Memory B cell (primary cell): Measurements from ENCODE around the gene DGKQ.
A peak's percentile ranks its signal among the peaks of the same experiment; 100 is the strongest.
"Not testable (repeated sequence)": the region's sequence is repeated elsewhere in the genome, so short reads cannot be mapped to it uniquely, and the experiment has no call there.

Experiments used
- ATAC-seq: fragments of 150-1000 bp; cut with Tn5 transposase; 2 replicates; pipeline ENCODE4 v1.10.0; 2021; ENCODE audit warnings: low read depth, mild to moderate bottlenecking, moderate library complexity
- DNase-seq, 2 donors: peaks; one replicate each; pipeline ENCODE4 v3.0.0; 2022; ENCODE audit warnings: low spot score in 2 of 2
- H3K27ac Mint-ChIP-seq: one replicate; pipeline ENCODE4 v1.8.0; 2022; ENCODE audit warnings: mild to moderate bottlenecking, moderate library complexity, mixed read lengths
- H3K27me3 Mint-ChIP-seq: one replicate; pipeline ENCODE4 v1.8.0; 2022; ENCODE audit warnings: mixed read lengths
- H3K36me3 Mint-ChIP-seq: one replicate; pipeline ENCODE4 v1.8.0; 2022; ENCODE audit warnings: mild to moderate bottlenecking, mixed read lengths
- H3K4me1 Mint-ChIP-seq: one replicate; pipeline ENCODE4 v1.8.0; 2022; ENCODE audit warnings: mixed read lengths
- H3K4me3 Mint-ChIP-seq: one replicate; pipeline ENCODE4 v1.8.0; 2022; ENCODE audit warnings: mild to moderate bottlenecking, moderate library complexity, mixed read lengths
- H3K9me3 Mint-ChIP-seq: one replicate; pipeline ENCODE4 v1.8.0; 2022; ENCODE audit warnings: mixed read lengths

The DGKQ gene

GRCh38 chr4:985123-985830, 11.9 kb upstream of the DGKQ start:
- DNase-seq (peak in 1 of 2 donors; percentile 59), ATAC-seq (peak; percentile 43)
- Mint-ChIP-seq H3K4me1 (peaks cover 9% of the 10 kb centered on the region), H3K9me3 (no peaks in the 10 kb centered on the region), H3K27me3 (no peaks in the 10 kb centered on the region), H3K4me3 (peak overlapping the region; percentile 78), H3K36me3 (no peaks in the 10 kb centered on the region), H3K27ac (no peak overlapping the region)

- Mint-ChIP-seq H3K4me3 (peak overlapping the region; percentile 78), H3K4me1 (peaks cover 9% of the 10 kb centered on the region), H3K27me3 (no peaks in the 10 kb centered on the region), H3K36me3 (no peaks in the 10 kb centered on the region), H3K27ac (no peak overlapping the region), H3K9me3 (no peaks in the 10 kb centered on the region)
- DNase-seq (no peak), ATAC-seq (no peak)
These were observed 11.1 kb upstream of the DGKQ start for GRCh38 chr4:984336-985054.

- H3K27ac Mint-ChIP-seq, result no peak overlapping the region
- no peaks in the 10 kb centered on the region for H3K27me3 Mint-ChIP-seq
- peaks cover 9% of the 10 kb centered on the region for H3K4me1 Mint-ChIP-seq
- H3K9me3 Mint-ChIP-seq, result no peaks in the 10 kb centered on the region
- H3K36me3 Mint-ChIP-seq, result no peaks in the 10 kb centered on the region
- H3K4me3 Mint-ChIP-seq, result no peak overlapping the region
- no peak for ATAC-seq
- DNase-seq, result no peak
These were observed 9.4 kb upstream of the DGKQ start for GRCh38 chr4:982814-983213.

GRCh38 chr4:982291-982690, 8.9 kb upstream of the DGKQ start:
- DNase-seq (no peak), ATAC-seq (no peak)
- peaks cover 6% of the 10 kb centered on the region for H3K4me1 Mint-ChIP-seq
- no peak overlapping the region for H3K4me3 Mint-ChIP-seq
- no peaks in the 10 kb centered on the region for H3K36me3 Mint-ChIP-seq
- no peaks in the 10 kb centered on the region for H3K27me3 Mint-ChIP-seq
- no peak overlapping the region for H3K27ac Mint-ChIP-seq
- no peaks in the 10 kb centered on the region for H3K9me3 Mint-ChIP-seq

GRCh38 chr4:978957-979701, 5.8 kb upstream of the DGKQ start:
- Mint-ChIP-seq H3K9me3 (no peaks in the 10 kb centered on the region), H3K36me3 (no peaks in the 10 kb centered on the region), H3K4me1 (no peaks in the 10 kb centered on the region), H3K27me3 (no peaks in the 10 kb centered on the region), H3K27ac (no peak overlapping the region), H3K4me3 (no peak overlapping the region)
- no peak for ATAC-seq
- DNase-seq, result no peak

GRCh38 chr4:976016-976415, 2.6 kb upstream of the DGKQ start:
- H3K27ac Mint-ChIP-seq, H3K36me3 Mint-ChIP-seq, H3K9me3 Mint-ChIP-seq, H3K27me3 Mint-ChIP-seq, DNase-seq, H3K4me3 Mint-ChIP-seq, ATAC-seq, H3K4me1 Mint-ChIP-seq: not testable (repeated sequence)

GRCh38 chr4:974668-975067, 1.3 kb upstream of the DGKQ start:
- ATAC-seq (no peak), DNase-seq (no peak)
- H3K27me3 Mint-ChIP-seq, result no peaks in the 10 kb centered on the region
- peaks cover 4% of the 10 kb centered on the region for H3K4me1 Mint-ChIP-seq
- H3K4me3 Mint-ChIP-seq, result no peak overlapping the region
- H3K27ac Mint-ChIP-seq, result no peak overlapping the region
- no peaks in the 10 kb centered on the region for H3K36me3 Mint-ChIP-seq
- H3K9me3 Mint-ChIP-seq, result no peaks in the 10 kb centered on the region

- Mint-ChIP-seq H3K9me3 (no peaks in the 10 kb centered on the region), H3K27ac (no peak overlapping the region), H3K4me3 (peak overlapping the region; percentile 68), H3K36me3 (no peaks in the 10 kb centered on the region), H3K27me3 (no peaks in the 10 kb centered on the region), H3K4me1 (peaks cover 4% of the 10 kb centered on the region)
- DNase-seq (peak; percentile 43 to 64), ATAC-seq (peak; percentile 47)
These were observed 531 bp downstream of the DGKQ start for GRCh38 chr4:972651-973424.

GRCh38 chr4:971666-972500, 1.5 kb downstream of the DGKQ start:
- no peak overlapping the region for H3K27ac Mint-ChIP-seq
- peak overlapping the region; percentile 68 for H3K4me3 Mint-ChIP-seq
- no peaks in the 10 kb centered on the region for H3K9me3 Mint-ChIP-seq
- no peaks in the 10 kb centered on the region for H3K27me3 Mint-ChIP-seq
- H3K4me1 Mint-ChIP-seq, result peaks cover 4% of the 10 kb centered on the region
- no peak for DNase-seq
- no peaks in the 10 kb centered on the region for H3K36me3 Mint-ChIP-seq
- ATAC-seq, result no peak

GRCh38 chr4:970854-971520, 2.4 kb downstream of the DGKQ start:
- H3K4me3 Mint-ChIP-seq, result peak overlapping the region; percentile 49
- H3K27ac Mint-ChIP-seq, result no peak overlapping the region
- no peaks in the 10 kb centered on the region for H3K9me3 Mint-ChIP-seq
- DNase-seq, result no peak
- peaks cover 4% of the 10 kb centered on the region for H3K4me1 Mint-ChIP-seq
- no peak for ATAC-seq
- H3K36me3 Mint-ChIP-seq, result no peaks in the 10 kb centered on the region
- H3K27me3 Mint-ChIP-seq, result no peaks in the 10 kb centered on the region

GRCh38 chr4:970046-970745, 3.2 kb downstream of the DGKQ start:
- DNase-seq (no peak), ATAC-seq (no peak)
- no peaks in the 10 kb centered on the region for H3K36me3 Mint-ChIP-seq
- no peak overlapping the region for H3K4me3 Mint-ChIP-seq
- H3K27me3 Mint-ChIP-seq, result no peaks in the 10 kb centered on the region
- H3K27ac Mint-ChIP-seq, result no peak overlapping the region
- no peaks in the 10 kb centered on the region for H3K9me3 Mint-ChIP-seq
- peaks cover 4% of the 10 kb centered on the region for H3K4me1 Mint-ChIP-seq

- no peaks in the 10 kb centered on the region for H3K27me3 Mint-ChIP-seq
- ATAC-seq (no peak), DNase-seq (no peak)
- no peaks in the 10 kb centered on the region for H3K9me3 Mint-ChIP-seq
- H3K36me3 Mint-ChIP-seq, result no peaks in the 10 kb centered on the region
- H3K27ac Mint-ChIP-seq, result no peak overlapping the region
- H3K4me1 Mint-ChIP-seq, result peaks cover 4% of the 10 kb centered on the region
- H3K4me3 Mint-ChIP-seq, result no peak overlapping the region
These were observed 4.6 kb downstream of the DGKQ start for GRCh38 chr4:968621-969394.
